Bone marrow (tissue), 2 donors: ENCODE measurements around the gene ITPR2.
"Not testable (repeated sequence)": the region's sequence is repeated elsewhere in the genome, so short reads cannot be mapped to it uniquely, and the experiment has no call there.

Source experiments
- DNase-seq, 2 donors: peaks; one replicate each; lab custom pipeline; 2025; lab: John Stamatoyannopoulos, UW

The ITPR2 gene

DNA sequence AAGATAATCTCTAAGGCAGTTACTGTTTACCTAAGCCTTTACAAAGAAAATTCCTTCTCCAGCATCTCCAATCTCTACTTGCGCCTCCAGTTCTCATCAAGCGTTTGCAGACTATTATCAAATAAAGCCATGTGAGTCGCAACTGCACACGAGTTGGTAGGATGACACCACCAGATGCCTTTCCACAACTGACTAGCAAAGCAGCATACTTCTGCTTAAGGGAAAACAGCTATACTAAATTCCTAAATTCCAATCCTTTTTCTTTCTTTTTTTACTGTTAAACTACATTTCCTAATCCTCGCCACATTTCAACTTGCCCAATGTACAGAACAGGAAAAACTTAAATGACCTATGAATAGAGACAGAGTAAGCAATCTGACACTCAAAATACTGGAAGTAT is 166.7 kb downstream of the ITPR2 start:
- DNase-seq = no peak

DNA sequence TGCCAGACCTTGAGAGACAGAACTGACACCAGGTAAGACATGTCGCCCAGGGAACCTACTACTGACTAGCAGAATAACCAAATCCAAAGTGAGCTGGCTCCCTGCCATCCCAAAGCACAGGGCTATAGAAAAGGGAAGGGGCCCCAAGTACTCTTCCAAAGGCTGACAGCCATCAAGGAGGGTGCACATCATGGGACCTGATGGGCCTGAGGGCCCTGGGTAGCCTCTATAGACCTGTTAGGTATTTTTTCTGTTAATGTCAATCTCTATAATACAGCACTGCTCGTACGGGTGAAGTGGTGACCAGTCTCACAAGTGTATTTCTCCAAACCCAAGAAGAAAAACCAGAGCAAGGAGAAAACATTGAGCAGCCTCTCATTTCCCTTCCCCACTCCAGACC is 171.6 kb downstream of the ITPR2 start:
- DNase-seq = no peak

DNA sequence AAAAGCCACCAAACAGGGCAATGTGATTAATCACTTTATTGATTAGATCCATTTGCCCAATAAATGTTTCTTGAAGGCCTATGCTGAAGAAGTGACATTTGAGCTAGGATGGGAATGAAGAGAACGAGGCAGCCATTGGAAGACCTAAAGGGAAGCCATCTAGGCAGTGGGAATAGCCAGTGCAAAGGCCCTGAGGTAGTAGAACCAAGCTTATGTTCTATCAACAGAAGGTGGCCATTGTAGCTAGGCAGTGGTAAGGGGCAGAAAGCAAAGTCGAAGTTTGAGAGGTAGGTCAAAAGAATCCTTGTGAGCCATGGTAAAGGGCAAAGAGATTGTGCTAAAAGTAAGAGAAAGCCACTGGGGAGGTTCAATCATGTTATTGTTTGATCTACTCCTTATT is 173.1 kb downstream of the ITPR2 start:
- DNase-seq = no peak

DNA sequence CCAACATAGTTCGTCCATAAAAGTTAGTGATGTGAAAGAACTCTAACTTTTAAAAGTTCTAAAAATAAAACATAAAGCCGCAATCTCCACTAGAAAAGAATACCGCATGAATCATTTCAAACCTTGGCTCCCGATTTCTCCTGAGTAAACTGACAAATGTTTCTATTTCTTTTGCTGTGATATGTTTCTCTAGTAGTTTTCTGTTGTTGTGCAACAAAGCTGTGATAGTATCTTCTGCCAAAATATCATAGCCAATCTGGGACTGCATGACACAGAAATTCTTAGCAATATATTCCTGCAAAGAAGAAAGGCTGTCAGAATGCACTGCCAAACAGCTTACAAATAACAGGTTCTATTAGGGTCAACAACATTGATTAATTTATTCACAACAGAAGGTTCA is 174.0 kb downstream of the ITPR2 start:
- DNase-seq = no peak

DNA sequence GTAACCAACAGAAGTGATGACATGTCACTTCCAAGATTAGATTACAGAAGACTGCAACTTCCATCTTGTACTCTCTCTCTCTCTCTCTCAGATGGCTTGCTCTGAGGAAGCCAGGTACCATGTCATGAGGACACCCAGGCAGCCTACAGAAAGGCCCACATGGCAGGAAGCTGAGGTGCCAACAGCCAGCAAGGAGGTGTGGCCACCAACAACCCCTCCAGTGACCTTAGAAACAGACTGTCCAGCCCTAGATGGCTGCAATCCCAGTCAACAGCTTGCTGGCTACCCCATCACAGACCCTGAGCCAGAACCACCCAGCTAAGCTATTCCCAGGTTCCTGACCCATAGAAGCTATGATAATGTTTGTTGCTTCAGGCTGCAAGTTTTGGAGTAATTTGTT is 178.4 kb downstream of the ITPR2 start:
- no peak for DNase-seq

DNA sequence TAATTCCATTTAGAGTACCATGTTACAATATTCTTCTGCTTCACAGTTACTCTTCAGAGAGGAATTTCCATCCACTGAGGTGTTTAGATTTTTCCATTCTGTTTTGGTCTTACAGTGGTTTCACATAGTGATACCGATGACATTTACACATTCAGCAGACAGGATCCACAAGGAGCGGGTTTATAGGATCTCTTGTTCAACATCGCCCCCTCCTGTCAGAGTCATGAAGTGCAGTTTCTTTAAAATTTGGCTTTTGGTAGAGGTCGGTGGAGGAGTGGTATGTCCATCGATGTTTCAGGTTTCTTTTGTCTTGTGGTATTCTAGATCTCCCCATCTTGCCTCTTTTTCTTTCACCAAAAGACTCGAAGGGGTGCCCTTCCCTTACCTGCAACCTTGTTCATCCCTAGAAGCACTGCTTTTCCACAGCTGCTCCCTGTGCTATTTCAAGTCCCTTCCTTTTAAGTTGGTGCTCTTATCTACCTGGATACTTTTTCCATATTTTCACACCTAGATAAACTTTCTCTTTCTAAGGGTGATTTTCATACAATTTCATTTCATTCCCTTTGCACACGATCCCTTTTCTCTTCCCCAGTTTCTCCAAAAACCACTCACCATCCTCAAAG is 181.3 kb downstream of the ITPR2 start:
- DNase-seq = peak in 1 of 2 donors; percentile 48

DNA sequence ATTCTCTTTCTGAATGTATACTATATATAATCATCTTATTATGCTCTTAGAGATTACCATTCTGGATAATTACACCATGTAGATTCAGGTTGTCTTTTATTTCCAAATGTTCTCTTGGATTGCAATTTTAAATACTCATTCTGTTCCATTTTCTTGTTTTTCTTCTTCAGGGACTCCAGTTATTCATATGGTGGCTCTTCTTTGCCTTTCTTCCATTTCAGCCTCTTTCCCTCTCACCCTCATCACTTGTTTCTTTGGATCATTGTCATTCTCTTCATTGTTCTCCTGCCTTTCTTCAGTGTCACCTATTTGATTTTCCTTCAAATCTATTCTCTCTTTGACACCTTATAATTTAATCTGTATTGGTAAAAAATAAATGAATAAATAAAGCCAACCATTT is 182.0 kb downstream of the ITPR2 start:
- DNase-seq = no peak

DNA sequence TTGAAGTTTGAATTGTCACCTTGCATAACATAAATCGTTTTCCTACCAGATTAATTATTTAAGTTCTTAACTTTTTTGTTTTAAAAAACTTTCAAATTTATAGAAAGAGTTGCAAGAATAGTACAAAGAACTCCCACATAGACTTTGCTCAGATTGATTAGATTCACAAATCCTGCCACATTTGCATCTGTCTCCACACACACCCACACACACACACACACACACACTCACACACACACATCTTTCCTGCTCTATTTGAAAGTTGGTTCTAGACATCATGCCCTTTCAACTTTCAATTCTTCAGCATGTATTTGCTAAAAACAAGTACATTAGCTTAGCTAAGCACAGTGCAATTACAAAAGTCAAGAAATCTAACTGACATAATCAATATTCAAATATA is 184.0 kb downstream of the ITPR2 start:
- no peak for DNase-seq

DNA sequence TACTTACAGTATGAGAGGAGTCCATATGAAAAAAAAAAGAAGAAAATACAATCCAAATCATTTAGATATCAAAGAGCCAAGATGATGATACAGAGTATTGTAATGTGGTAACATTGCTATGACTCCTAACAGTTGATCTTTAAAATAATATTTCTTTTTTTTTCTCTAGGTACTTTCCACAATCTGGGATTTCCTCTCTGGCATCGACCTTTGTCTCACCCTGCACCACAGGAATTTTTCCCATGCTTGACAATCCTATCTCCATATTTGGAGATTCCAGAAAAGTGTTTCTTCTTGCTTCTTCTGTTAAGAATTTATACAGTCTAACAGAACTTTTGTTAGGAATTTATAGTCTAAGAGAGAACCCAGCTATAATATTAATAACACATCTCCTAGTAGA is 184.4 kb downstream of the ITPR2 start:
- DNase-seq = no peak

DNA sequence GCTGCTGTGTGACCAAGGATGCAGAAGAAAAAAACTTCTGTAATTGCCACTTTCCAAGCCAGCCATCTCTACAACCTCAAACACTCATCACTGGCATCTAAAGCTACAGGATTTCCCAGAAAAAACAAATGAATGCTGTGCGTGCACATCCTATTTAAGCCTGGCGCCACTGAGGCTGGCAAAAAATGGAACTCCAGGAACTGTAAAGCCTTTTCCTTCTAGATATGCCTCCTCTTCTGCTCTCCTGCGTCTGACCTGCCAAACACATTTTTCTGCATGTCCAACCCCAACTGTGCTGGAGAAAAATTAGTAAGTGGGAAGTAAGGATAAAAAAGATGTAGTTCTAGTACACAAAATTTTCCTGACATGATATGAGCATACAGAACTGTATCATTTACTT is 184.9 kb downstream of the ITPR2 start:
- DNase-seq = no peak

DNA sequence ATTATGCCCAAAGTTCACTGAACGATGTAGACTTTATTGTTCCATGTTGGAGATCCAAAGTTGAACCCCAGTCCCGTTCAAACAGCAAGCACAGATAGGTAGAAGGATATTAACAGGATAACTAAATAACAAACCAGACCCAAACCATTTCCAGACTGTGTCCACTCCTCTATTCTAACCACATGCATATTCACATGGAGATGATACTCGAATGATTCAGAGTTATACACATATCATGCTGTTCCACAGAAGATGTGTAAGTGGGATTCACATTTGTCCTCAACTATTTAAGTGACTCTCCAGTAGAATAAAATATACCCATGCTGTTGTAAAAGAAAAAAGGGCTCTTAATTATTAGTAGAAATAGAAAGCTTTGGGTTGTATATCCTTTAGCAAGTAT is 185.9 kb downstream of the ITPR2 start:
- DNase-seq = no peak

DNA sequence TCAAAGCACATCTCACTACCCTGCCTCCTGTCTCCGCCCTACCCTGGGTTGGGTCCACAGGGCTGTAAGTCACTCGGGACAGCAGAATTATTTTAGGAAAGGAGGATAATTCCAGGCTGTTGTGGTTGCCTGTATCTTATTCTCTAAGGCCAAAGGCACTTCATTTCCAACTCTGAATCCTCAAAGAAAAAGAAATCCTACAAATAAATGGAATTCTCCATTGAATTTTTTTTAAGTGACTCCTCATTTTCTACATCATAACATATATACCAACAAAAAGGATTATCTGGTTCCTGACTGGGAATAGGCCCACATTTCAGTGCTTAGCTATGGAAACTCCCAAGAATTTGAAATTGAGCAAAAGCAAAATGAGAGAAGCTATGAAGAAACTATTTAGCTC is 186.4 kb downstream of the ITPR2 start:
- no peak for DNase-seq

DNA sequence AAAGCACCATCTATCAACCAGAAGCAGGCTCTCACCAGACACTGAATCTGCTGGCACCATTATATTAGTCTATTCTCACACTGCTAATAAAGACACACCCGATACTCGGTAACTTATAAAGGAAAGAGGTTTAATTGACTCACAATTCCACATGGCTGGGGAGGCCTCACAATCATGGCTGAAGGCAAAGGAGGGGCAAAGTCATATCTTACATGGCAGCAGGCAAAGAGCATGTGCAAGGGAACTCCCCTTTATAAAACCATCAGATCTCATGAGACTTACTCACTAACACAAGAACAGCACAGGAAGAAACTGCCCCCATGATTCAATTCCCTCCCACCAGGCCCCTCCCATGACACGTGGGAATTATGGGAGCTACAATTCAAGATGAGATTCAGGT is 188.6 kb downstream of the ITPR2 start:
- DNase-seq = not testable (repeated sequence)

DNA sequence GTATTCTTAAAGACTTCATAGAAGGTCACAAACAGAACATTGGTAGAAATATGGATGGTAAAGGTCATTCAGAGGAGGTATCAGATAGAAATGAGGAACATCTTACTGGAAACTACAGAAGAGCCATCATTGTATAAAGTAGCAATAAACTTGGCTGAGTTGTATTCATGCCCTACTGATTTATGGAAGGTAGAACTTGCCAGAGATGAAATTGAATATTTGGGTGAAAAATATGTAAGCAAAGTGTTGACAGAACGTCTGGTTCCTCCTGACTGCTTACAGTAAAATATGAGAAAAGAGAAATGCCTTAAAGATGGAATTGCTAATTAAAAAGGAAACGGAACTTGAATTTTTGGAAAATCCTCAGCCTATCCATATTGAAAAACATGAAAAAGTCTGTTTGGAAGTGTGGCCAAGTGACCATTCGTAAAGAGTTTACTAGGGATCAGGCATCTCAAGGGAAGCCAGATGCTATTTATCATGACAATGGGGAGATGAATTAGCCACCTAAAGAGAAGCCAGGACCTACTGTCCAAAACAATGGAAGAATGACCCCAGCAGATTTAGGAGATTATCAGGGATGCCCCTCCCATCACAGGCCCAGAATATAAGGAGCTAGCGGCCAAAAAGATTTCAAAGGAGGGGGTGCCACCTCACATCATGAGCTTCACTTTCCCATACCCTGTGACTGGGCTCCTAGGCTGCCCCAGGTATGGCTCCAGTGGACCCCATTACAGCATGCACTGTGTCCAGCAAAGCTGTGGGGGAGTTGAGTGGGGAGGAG is 189.3 kb downstream of the ITPR2 start:
- DNase-seq = no peak

DNA sequence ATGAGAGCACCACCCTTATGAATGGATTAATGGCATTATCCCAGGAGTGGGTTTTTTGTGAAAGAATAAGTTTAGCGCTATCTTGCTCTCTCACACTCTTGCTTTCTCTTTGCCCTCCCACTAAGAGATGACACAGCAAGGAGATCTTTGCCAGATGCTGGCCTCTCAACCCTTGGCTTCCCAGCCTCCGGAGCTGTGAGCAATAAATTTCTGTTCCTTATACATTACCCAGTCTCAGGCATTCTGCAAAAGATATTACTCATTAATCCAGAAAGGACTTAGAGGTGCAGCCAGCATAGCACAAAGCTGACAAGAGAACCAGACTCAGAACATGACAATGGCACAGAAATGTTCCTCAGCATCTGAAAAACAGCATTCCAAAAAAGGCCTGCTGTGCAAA is 190.6 kb downstream of the ITPR2 start:
- no peak for DNase-seq

DNA sequence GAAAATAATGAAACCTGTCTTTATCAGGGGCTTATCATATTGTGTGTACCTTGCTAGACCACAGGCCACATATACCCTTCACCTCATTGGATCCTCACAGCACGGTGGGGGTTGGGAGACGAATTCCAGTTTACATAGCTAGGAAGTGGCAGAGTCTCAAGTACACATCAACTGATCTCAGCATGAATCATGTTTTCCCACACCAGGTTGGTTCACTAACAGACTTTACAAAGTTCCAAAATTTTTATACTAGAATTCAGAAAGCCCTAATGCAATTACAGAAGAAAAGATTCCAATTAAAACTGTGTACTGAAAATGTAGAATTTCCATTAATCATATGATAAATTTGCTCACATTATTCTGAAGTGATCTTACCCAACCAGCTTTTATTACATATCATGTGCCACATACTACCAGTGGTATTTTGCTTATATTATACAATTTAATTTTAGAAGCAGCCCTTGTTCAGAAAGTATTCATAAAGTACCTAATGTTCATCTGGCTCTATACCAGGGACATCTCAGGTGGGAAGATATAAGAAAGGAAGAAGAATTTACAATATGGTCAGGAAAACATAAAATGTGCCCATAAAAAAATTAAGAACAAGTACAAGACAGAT is 196.2 kb downstream of the ITPR2 start:
- no peak for DNase-seq

DNA sequence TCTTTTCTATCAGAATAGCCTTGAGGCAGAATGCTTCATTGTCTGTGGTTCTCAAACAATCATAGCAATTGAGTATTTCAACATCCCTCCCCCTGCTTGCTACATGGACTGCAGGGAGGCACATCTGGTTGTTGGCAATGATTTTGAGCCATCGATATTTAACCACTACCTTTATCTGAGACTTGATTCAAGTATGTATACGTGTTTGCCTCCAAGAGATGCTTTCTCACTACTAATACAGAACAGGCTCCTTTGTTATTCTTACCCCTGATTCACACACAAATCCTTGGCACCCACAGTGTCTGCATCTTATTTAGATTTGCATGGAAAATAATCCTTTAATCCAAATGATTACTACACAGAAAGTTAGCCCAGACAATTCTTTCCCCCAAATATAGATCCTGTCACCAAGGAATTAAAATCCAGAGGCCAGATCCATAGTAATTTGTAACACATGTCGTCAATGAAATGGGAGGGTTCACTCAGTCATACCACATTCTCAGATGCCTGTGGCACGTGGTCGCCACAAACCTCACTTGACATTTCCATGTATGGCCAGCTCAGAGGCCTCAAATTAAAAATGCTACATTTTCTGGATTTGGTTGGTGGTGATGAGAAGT is 199.3 kb downstream of the ITPR2 start:
- no peak for DNase-seq

DNA sequence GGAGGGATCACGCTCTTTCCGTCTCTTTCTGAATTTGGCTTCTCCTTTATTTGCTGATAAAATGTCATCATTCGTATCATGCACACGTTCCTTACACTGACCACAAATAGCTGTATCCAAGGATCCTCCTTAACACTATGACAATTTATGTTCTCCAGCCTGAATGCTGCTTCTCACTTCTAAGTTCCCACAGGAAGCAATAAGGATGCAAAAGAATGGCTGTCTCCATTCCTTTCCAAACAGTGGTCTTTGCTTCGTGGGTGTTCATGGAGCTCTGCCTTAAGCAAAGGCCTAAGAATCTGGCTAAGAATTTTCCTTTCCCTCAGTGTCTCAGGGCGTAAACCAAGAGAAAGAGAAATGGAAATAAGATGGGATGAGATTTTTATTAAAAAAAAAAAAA is 200.2 kb downstream of the ITPR2 start:
- no peak for DNase-seq

DNA sequence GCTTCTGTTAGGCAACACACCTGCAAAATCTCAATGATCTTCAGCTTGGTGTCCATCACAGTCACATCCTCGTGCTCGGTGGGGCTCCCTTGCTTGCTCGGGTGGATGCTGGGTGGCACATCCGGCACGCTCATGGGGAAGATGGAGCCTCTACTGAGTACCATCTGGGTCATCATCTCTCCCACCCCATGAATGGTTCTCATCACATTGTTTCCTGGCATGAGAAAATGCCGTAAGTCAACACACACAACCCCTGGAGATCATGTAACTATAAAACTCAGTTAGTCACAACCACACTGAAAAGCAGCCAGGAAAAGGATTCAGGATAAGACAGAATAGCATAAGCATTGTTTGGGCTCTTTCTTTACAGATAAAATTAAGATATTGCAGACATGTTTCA is 201.1 kb downstream of the ITPR2 start:
- no peak for DNase-seq

DNA sequence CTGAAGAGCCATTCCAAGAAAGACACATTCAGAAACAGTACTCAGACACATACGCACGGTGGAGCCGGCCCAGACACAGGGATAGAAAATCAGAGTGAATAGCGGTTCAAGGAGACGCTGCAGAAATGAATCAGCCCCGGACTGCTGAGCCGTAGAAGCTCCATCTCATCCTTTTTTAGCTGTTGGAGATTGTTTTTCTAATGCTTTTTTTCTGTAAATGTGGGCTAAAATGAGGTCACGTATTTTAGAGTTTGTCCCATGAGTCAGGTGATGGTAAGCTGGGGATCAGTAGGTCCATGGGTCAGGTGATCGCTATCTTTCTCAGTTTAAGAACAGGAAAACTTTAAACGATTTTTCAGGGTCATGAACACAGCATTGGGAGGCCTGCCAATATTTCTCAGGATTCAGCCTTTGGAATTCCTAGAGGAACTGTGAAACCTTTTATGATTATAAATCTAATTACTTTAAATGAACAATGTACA is 202.4 kb downstream of the ITPR2 start:
- no peak for DNase-seq

DNA sequence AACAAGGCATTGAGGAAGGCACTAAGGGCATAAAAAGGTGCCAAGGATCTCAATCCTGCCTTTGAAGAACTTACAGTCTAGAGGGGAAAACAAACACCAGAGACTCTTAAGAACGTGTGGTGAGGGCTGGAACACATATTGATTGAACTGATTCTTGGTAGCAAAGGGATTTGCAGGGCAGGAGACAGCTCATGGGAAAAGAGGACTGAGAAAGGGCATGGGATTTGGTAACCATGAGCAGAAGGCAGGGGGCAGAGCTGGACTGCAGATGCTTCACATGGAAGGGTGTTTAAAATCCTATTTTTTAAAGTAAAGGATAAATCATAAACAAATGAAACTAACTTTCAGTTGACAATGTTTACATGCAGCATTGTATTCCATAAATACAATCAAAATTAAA is 203.1 kb downstream of the ITPR2 start:
- DNase-seq = no peak

DNA sequence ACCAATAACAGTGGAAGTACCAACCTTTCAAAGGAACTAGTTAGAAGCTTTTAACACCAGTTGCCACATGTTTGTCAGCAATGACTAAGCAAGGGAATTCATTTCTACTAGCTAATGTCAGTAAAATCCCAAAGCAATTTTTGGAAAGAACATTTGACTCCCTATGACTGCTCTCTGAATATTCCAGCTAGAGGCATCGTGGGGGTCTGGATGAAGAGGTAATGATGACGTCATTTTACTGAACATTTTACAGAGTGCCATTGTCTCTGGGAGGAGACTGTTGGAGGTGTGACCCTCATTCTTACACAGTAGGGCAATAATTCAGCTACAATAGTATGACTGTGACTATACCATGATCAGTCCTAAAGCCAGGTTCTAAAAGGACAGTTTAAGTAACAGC is 204.8 kb downstream of the ITPR2 start:
- DNase-seq = no peak

DNA sequence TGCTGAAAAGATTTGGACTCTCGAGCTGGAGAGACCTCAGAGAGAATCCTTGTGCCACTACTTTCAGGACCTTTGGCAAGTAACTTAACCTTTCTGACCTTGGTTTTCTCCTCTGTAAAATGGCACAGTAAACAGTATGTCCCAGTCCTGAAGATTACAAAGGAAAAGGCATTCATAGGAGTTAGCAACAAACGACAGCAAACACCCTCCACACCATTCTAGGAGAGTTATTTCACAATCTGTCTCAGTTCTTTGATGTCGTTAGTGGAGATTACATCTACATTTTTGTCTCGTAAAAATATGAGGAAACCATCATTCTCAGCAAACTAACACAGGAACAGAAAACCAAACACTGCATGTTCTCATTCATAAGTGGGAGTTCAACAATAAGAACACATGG is 205.7 kb downstream of the ITPR2 start:
- peak in 1 of 2 donors; percentile 6 for DNase-seq
